GM23338 (cell line): ENCODE measurements around the gene LRP10.

Experiments
- CREB1 ChIP-seq: fragments of 250-450 bp; sonication (Bioruptor Pico); IDR thresholded peaks from 2 replicates; pipeline ENCODE4 v1.5.0; 2020; ENCODE audit warnings: low read depth, mild to moderate bottlenecking, moderate library complexity
- EZH2 ChIP-seq: fragments of 200-600 bp; sonication (generic); IDR thresholded peaks from one replicate; pipeline ENCODE4 v1.8.0; 2017; ENCODE audit warnings: antibody characterized with exemption, mild to moderate bottlenecking, low read depth; ENCODE audit not compliant: unreplicated experiment
- EZH2phosphoT487 ChIP-seq: fragments of 200-600 bp; sonication (generic); IDR thresholded peaks from one replicate; pipeline ENCODE4 v1.8.1; 2018; ENCODE audit warnings: antibody characterized with exemption; ENCODE audit not compliant: unreplicated experiment
- JUNB ChIP-seq: IDR thresholded peaks from one replicate; pipeline ENCODE4 v1.6.1; 2016; ENCODE audit warnings: antibody characterized with exemption; ENCODE audit not compliant: unreplicated experiment
- NANOG ChIP-seq: IDR thresholded peaks from 2 replicates; pipeline ENCODE4 v1.6.1; 2016; ENCODE audit warnings: antibody characterized with exemption, borderline replicate concordance
- POLR2AphosphoS5 ChIP-seq: IDR thresholded peaks from 2 replicates; pipeline ENCODE4 v1.6.1; 2016; ENCODE audit warnings: antibody characterized with exemption, low read depth
- ZNF331 ChIP-seq: fragments of 250-450 bp; sonication (Bioruptor Pico); IDR thresholded peaks from 2 replicates; pipeline ENCODE4 v1.5.0; 2020; ENCODE audit warnings: low read depth, mild to moderate bottlenecking, moderate library complexity
- TF ChIP-seq, protein P1 (sequence below), 2 experiments: fragments of 200-600 bp in 1 of 2; sonication (generic) in 1 of 2; conservative IDR thresholded peaks; 2 replicates each; pipeline versions ENCODE4 v1.5.1 to v1.6.1; 2016 to 2017; ENCODE audit warnings: antibody characterized with exemption in 2 of 2, low read depth in 2 of 2, mild to moderate bottlenecking in 2 of 2, moderate library complexity in 1 of 2
- TF ChIP-seq, protein P2 (sequence below): fragments of 250-450 bp; sonication (Bioruptor Pico); IDR thresholded peaks from 2 replicates; pipeline ENCODE4 v1.5.0; 2020; ENCODE audit warnings: mild to moderate bottlenecking, moderate library complexity
- TF ChIP-seq, protein P3 (sequence below): IDR thresholded peaks from one replicate; pipeline ENCODE4 v1.6.1; 2018; ENCODE audit warnings: antibody characterized with exemption; ENCODE audit not compliant: unreplicated experiment
- TF ChIP-seq, protein P4 (sequence below): IDR thresholded peaks from 2 replicates; pipeline ENCODE4 v1.6.1; 2016; ENCODE audit warnings: antibody characterized with exemption

GRCh38 chr14:22852599-22852939 lies 19.0 kb upstream of the LRP10 start:
- TF ChIP-seq EZH2phosphoT487, result no peak
- TF ChIP-seq, protein P1, sequence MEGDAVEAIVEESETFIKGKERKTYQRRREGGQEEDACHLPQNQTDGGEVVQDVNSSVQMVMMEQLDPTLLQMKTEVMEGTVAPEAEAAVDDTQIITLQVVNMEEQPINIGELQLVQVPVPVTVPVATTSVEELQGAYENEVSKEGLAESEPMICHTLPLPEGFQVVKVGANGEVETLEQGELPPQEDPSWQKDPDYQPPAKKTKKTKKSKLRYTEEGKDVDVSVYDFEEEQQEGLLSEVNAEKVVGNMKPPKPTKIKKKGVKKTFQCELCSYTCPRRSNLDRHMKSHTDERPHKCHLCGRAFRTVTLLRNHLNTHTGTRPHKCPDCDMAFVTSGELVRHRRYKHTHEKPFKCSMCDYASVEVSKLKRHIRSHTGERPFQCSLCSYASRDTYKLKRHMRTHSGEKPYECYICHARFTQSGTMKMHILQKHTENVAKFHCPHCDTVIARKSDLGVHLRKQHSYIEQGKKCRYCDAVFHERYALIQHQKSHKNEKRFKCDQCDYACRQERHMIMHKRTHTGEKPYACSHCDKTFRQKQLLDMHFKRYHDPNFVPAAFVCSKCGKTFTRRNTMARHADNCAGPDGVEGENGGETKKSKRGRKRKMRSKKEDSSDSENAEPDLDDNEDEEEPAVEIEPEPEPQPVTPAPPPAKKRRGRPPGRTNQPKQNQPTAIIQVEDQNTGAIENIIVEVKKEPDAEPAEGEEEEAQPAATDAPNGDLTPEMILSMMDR (conservative IDR thresholded peaks at IDR 0.05; ENCODE audit: low read depth in 2 of 2), result no peak
- TF ChIP-seq, protein P2, sequence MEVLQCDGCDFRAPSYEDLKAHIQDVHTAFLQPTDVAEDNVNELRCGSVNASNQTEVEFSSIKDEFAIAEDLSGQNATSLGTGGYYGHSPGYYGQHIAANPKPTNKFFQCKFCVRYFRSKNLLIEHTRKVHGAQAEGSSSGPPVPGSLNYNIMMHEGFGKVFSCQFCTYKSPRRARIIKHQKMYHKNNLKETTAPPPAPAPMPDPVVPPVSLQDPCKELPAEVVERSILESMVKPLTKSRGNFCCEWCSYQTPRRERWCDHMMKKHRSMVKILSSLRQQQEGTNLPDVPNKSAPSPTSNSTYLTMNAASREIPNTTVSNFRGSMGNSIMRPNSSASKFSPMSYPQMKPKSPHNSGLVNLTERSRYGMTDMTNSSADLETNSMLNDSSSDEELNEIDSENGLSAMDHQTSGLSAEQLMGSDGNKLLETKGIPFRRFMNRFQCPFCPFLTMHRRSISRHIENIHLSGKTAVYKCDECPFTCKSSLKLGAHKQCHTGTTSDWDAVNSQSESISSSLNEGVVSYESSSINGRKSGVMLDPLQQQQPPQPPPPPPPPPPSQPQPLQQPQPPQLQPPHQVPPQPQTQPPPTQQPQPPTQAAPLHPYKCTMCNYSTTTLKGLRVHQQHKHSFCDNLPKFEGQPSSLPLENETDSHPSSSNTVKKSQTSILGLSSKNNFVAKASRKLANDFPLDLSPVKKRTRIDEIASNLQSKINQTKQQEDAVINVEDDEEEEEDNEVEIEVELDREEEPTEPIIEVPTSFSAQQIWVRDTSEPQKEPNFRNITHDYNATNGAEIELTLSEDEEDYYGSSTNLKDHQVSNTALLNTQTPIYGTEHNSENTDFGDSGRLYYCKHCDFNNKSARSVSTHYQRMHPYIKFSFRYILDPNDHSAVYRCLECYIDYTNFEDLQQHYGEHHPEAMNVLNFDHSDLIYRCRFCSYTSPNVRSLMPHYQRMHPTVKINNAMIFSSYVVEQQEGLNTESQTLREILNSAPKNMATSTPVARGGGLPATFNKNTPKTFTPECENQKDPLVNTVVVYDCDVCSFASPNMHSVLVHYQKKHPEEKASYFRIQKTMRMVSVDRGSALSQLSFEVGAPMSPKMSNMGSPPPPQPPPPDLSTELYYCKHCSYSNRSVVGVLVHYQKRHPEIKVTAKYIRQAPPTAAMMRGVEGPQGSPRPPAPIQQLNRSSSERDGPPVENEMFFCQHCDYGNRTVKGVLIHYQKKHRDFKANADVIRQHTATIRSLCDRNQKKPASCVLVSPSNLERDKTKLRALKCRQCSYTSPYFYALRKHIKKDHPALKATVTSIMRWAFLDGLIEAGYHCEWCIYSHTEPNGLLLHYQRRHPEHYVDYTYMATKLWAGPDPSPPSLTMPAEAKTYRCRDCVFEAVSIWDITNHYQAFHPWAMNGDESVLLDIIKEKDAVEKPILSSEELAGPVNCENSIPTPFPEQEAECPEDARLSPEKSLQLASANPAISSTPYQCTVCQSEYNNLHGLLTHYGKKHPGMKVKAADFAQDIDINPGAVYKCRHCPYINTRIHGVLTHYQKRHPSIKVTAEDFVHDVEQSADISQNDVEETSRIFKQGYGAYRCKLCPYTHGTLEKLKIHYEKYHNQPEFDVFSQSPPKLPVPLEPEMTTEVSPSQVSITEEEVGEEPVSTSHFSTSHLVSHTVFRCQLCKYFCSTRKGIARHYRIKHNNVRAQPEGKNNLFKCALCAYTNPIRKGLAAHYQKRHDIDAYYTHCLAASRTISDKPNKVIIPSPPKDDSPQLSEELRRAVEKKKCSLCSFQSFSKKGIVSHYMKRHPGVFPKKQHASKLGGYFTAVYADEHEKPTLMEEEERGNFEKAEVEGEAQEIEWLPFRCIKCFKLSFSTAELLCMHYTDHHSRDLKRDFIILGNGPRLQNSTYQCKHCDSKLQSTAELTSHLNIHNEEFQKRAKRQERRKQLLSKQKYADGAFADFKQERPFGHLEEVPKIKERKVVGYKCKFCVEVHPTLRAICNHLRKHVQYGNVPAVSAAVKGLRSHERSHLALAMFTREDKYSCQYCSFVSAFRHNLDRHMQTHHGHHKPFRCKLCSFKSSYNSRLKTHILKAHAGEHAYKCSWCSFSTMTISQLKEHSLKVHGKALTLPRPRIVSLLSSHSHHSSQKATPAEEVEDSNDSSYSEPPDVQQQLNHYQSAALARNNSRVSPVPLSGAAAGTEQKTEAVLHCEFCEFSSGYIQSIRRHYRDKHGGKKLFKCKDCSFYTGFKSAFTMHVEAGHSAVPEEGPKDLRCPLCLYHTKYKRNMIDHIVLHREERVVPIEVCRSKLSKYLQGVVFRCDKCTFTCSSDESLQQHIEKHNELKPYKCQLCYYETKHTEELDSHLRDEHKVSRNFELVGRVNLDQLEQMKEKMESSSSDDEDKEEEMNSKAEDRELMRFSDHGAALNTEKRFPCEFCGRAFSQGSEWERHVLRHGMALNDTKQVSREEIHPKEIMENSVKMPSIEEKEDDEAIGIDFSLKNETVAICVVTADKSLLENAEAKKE (CRISPR knock-in tag), result no peak
- no peak for TF ChIP-seq EZH2
- no peak for TF ChIP-seq CREB1 (CRISPR knock-in tag)
- TF ChIP-seq POLR2AphosphoS5, result no peak
- TF ChIP-seq, protein P3, sequence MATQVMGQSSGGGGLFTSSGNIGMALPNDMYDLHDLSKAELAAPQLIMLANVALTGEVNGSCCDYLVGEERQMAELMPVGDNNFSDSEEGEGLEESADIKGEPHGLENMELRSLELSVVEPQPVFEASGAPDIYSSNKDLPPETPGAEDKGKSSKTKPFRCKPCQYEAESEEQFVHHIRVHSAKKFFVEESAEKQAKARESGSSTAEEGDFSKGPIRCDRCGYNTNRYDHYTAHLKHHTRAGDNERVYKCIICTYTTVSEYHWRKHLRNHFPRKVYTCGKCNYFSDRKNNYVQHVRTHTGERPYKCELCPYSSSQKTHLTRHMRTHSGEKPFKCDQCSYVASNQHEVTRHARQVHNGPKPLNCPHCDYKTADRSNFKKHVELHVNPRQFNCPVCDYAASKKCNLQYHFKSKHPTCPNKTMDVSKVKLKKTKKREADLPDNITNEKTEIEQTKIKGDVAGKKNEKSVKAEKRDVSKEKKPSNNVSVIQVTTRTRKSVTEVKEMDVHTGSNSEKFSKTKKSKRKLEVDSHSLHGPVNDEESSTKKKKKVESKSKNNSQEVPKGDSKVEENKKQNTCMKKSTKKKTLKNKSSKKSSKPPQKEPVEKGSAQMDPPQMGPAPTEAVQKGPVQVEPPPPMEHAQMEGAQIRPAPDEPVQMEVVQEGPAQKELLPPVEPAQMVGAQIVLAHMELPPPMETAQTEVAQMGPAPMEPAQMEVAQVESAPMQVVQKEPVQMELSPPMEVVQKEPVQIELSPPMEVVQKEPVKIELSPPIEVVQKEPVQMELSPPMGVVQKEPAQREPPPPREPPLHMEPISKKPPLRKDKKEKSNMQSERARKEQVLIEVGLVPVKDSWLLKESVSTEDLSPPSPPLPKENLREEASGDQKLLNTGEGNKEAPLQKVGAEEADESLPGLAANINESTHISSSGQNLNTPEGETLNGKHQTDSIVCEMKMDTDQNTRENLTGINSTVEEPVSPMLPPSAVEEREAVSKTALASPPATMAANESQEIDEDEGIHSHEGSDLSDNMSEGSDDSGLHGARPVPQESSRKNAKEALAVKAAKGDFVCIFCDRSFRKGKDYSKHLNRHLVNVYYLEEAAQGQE, result no peak
- TF ChIP-seq JUNB, result no peak
- no peak for TF ChIP-seq NANOG
- TF ChIP-seq, protein P4, sequence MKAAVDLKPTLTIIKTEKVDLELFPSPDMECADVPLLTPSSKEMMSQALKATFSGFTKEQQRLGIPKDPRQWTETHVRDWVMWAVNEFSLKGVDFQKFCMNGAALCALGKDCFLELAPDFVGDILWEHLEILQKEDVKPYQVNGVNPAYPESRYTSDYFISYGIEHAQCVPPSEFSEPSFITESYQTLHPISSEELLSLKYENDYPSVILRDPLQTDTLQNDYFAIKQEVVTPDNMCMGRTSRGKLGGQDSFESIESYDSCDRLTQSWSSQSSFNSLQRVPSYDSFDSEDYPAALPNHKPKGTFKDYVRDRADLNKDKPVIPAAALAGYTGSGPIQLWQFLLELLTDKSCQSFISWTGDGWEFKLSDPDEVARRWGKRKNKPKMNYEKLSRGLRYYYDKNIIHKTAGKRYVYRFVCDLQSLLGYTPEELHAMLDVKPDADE, result no peak
- TF ChIP-seq ZNF331, result no peak
